Activated CD4-positive, alpha-beta T cell treated with anti-CD3 and anti-CD28 coated beads for 24 hours (primary cell): ENCODE data around the gene CRYBA2.

Source experiments
- DNase-seq, 2 donors: peaks; one replicate each; pipeline ENCODE4 v3.0.0-alpha.2; 2020; ENCODE audit warnings: low read depth in 2 of 2

Gene CRYBA2

GRCh38 chr2:219023045-219023605, 29.9 kb upstream of the CRYBA2 start:
- no peak for DNase-seq

GRCh38 chr2:219022616-219023015, 29.4 kb upstream of the CRYBA2 start:
- DNase-seq, result no peak

GRCh38 chr2:219022041-219022440, 28.8 kb upstream of the CRYBA2 start:
- DNase-seq, result no peak

DNA sequence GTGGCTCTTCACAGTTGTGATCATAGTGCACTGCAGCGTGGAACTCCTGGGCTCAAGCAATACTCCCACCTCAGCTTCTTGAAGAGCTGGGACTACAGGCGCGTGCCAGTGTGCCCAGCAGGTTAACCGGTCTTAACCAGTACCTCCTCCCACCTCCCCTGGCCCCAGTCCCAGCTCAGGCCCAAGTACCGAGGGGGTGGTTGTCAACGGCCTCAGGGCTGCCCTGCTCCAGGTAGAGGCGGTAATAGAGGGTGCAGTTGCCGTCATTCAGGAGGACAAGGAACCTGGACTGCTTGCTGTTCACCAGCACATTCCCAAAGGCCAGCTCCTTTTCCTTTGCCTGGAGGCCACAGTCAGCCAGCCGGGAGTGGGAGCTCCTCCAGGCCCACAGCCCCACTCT, 28.4 kb upstream of the CRYBA2 start:
- DNase-seq, result no peak

DNA sequence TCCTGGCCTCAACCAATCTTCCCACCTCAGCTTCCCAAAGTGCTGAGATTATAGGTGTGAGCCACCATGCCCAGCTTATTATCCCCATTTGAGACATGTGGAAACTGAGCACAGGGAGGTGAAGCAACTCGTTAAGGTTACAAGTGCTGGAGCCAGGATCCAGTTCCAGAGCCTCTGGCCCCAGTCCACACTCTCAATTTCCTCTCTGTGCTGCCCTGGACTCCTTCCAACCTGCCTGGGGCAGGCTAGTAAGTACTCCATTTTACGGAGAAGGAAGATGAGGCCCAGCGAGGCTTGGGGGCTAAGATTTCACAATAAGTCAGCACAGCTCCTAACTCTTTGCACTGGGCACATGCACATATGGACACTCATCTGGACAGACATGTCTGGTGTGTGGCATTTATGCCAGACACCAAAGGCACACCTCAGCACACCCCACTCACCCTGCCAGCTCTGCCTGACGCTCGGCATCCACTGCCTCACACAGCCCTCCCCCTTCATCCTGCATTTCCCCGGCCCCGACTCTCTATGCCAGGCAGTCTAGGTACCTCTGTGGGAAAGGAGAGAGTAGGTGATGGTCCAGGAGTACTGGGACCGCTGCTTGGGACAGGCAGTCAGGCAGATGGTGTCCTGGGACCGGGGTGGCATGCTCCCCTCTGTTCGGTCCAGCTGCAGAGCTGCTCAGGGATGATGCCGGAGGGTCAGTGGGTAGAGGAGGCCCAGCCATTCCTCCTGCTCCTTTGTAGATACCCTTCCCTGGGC, 27.6 kb upstream of the CRYBA2 start:
- no peak for DNase-seq

GRCh38 chr2:219019436-219019835, 26.2 kb upstream of the CRYBA2 start:
- DNase-seq, result no peak

- no peak for DNase-seq
Measured at GRCh38 chr2:219018726-219019125, 25.5 kb upstream of the CRYBA2 start.

- DNase-seq, result no peak
Measured at GRCh38 chr2:219018286-219018685, 25.1 kb upstream of the CRYBA2 start.

- no peak for DNase-seq
Measured at GRCh38 chr2:219017201-219017931, 24.1 kb upstream of the CRYBA2 start.

GRCh38 chr2:219016721-219017120, 23.5 kb upstream of the CRYBA2 start:
- no peak for DNase-seq

GRCh38 chr2:219010873-219011272, 17.7 kb upstream of the CRYBA2 start:
- DNase-seq, result no peak

DNA sequence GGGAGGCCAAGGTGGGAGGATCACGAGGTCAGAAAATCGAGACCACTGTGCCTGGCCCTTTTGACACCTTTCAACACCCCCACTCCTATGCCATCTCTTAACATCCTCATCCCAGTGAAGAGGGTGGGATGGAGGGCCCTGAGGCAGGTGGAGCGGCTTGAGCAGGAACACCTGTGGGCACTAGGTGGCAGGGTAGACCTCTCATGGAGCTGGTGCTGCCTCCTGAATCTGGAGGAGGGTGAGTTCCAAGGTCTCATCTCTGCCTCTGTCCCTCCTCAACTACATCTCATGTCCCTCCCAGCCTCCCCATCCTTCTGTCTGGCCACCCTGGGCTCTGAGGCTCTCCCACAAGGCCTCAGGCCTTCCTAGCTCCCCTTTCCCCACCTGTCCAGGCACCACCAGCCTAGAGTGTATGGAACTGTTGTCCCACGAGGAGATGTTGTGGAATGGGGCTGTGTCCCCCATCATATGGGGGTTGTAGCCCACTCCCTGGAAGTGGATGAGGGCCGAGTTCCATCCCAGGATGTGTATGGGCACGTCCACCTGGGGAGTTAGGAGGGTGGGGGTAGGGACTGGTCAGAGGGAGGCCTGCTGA, 17.0 kb upstream of the CRYBA2 start:
- no peak for DNase-seq

DNA sequence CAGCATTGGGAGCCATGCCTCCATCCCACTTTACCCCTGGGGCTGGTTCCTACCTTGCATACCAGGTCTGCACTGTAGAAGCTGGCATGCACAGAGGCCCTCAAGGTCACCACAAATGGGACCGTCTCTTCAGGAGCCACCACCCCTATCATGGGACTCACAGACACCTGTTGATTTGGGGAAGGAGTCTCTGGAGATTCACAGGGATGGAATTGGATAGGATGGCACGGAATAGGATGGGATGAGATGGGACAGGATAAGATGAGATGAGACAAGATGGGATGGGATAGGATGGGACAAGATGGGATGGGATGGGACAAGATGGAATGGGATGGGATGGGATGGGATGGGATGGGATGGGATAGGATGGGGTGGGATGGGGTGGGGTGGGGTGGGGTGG, 16.1 kb upstream of the CRYBA2 start:
- DNase-seq, result no peak

DNA sequence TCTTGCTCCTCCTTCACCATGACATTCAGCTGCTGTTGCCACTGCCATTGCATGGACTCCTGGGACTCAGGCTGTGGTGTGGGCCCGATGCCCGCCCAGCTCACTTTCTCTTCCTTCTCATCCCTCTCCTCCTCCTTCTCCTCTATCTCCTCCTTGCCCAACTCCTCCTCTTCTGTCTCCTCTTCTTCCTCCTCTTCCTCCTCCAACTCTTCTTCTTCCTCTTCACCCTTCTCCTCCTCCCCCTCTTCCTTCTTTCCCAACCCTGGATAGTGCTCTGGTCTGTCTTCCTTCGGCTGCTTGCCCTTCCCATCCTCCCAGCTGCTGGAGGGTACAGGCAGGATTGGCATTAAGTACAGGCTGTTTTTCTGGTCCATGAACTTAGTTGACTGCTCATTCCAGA, 10.8 kb upstream of the CRYBA2 start:
- DNase-seq, result no peak

DNA sequence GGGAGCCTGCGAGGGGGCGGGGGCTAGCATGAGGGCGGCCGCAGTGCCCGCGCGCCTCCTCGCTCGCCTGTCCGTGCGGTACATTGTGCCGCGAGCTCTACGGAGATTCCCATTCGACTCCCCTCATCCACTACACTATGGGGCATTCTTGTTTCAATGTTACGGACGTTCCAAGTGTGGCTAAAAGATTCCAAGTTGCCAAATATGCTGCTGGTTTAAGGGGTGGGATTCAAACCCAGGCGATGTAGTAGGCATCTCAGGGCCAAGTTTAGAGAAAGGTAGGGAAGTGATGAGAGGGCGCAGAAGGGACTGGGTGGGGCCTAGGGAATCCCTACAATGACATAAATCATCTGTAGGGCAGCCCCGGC, 10.0 kb upstream of the CRYBA2 start:
- no peak for DNase-seq

DNA sequence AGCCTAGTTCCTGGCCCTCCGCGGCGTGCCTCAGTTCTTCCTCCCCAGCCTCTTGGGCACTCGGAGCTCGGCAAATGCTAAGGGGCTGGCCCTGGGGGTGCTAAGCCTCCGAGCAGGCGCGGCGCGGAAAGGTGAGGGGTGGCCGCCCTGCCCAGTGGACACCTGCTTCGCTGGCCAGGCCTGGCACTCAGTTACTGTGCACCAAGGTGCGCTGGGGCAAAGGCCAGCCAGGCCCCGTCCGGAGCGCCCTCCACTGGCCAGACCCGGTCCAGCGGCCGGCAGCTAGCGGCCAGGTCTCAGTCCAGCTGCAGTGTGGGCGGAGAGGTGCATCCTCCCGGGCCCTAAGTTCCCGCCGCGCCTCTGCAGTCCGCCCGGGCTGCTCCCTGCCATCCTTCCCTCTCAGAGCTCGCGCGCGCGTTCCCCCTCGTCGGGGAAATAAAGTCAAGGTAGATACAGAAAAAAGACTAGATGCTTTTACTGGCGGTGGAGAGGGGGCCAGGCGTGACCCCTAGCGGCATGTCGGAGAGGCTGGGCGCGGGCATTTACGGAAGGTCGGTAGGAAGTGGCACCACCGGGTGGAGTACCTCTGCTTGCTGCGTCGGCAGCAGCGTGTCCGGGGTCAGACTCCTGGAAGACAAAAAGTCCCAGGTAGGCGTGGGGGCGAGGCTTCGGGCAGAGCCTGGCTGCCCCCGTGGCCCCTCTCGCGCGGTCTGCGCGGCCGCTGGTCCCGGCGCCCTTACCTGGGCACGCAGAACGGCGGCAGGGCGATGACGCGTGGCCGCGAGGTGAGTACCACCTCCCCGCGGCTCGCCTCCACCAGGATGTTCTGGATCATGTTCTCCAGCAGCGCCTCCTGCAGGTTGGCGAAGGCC, 9.4 kb upstream of the CRYBA2 start:
- peak in 1 of 2 donors; percentile 51 for DNase-seq

DNA sequence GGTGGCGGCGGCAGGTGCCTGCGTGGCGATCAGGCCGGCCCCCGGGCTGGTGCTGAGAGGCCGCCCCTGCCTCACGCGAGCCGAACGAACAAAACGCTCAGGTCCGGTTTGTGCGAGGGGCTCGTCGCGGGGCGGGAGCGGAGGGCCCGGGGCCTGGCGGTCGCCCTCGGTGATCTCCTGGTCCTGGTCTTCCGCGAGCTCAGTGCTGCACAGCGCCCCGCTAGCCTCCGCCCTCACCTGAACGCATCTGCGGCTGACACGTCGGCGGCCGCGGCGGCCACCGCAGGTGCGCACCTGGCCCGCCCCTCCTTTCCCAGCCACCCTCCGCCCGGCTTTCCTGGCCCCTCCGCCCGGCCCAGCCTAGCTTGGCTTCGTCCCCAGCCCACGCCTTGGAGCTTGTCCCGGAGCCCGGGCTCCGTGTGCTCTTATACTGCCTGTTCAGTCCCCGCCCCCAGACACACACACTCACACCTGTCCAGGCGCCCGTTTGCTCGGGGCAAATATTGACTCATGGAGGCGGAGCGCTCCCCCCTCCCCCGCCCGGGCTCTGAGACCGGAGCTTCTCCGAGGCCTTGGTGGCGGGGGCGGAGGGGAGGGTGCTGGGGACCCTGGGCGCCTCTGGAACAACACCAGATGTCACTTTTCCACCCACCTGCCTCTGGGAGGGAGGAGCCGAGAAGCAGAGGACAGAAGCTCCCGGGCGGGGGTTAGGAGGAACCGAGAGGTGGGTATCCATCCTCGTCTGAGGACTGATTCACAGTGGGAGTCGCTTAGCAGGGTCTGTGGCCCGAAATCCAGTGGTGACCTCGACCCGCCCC, 8.6 kb upstream of the CRYBA2 start:
- peak in 1 of 2 donors; percentile 45 for DNase-seq

DNA sequence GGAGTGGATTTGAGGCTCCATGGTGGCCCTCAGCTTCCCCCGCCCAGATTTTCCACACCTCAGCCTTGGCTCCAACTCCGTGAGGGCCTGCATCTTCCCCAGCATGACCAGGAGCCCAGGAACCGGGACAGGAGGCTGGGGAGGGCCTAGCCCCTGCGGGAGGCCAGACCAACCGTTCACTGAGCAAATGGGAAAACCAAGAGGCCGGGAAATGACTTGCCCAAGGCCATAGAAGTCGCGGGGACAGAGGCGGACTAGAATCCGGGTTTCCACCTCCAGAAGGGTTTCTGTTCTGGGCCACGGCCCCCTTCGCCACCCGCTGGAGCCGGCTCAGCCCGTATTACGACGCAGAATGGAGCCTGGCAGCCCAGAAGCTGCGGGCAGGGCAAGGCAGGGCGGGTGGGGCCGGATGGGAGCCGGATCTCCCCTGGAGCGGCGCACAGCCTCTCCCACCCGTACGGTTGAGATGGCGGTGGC, 7.9 kb upstream of the CRYBA2 start:
- no peak for DNase-seq

GRCh38 chr2:219000569-219000960, 7.3 kb upstream of the CRYBA2 start:
- no peak for DNase-seq

DNA sequence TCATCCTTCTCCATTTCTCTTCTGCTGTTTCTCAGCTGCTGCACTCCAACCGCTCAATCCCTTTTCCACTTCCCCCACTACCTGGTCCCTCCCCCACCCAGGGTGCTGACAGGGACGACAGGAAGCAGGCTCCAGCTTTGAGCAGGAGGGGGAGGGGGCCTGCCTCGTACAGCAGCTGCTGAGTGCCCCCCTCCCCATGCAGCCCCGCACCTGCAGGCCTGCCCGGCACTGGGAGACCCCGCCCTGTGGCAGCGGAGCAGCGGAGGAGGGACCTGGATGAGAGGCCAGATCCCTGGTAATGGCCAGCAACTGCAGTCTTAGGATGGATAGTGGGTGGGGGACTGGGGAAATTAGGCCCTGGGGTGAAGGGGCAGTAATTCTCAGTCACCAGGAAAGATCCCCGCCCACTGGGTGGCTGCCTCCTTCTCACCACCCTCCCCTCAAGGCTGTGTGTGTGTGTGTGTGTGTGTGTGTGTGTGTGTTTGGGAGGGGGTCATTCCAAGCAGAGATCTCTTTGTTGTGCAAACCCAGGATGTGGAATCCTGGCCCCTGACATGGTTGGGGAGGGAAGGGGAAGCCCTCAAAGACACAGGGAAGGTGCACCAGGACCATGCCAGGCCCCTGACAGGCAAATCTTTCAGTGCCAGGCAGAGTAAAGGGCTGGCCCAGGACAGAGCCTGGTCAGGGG, 6.8 kb upstream of the CRYBA2 start:
- DNase-seq, result no peak
